Activated CD4-positive, CD25-positive, alpha-beta regulatory T cell treated with anti-CD3 and anti-CD28 coated beads, Interleukin-2, amount 50 U/mL, for 72 hours (primary cell): Measurements from ENCODE around the gene SLFN11.
"Not testable (repeated sequence)": the region's sequence is repeated elsewhere in the genome, so short reads cannot be mapped to it uniquely, and the experiment has no call there.

Experiments
- DNase-seq: peaks from one replicate; pipeline ENCODE4 v3.0.0; 2021

SLFN11 gene

GRCh38 chr17:35359398-35359797, 14.0 kb downstream of the SLFN11 start:
- DNase-seq, result no peak

GRCh38 chr17:35352284-35352683, 21.1 kb downstream of the SLFN11 start:
- DNase-seq, result no peak

GRCh38 chr17:35350493-35350892, 22.9 kb downstream of the SLFN11 start:
- DNase-seq, result no peak

- DNase-seq, result no peak
Measured at GRCh38 chr17:35345926-35346771, 27.3 kb downstream of the SLFN11 start.

- DNase-seq, result no peak
Measured at GRCh38 chr17:35345445-35345925, 27.9 kb downstream of the SLFN11 start.

GRCh38 chr17:35344262-35344661, 29.2 kb downstream of the SLFN11 start:
- DNase-seq, result no peak

- DNase-seq, result no peak
Measured at GRCh38 chr17:35342276-35342675, 31.1 kb downstream of the SLFN11 start.

- no peak for DNase-seq
Measured at GRCh38 chr17:35341411-35341992, 31.9 kb downstream of the SLFN11 start.

GRCh38 chr17:35338230-35338629, 35.2 kb downstream of the SLFN11 start:
- DNase-seq, result no peak

GRCh38 chr17:35337364-35337763, 36.1 kb downstream of the SLFN11 start:
- no peak for DNase-seq

GRCh38 chr17:35333578-35333977, 39.8 kb downstream of the SLFN11 start:
- not testable (repeated sequence) for DNase-seq

GRCh38 chr17:35322749-35323148, 50.7 kb downstream of the SLFN11 start:
- no peak for DNase-seq

- DNase-seq, result no peak
Measured at GRCh38 chr17:35315971-35316370, 57.5 kb downstream of the SLFN11 start.

GRCh38 chr17:35315283-35315682, 58.1 kb downstream of the SLFN11 start:
- no peak for DNase-seq

- no peak for DNase-seq
Measured at GRCh38 chr17:35314415-35315216, 58.8 kb downstream of the SLFN11 start.

- DNase-seq, result no peak
Measured at GRCh38 chr17:35313875-35314409, 59.5 kb downstream of the SLFN11 start.

GRCh38 chr17:35312790-35313711, 60.4 kb downstream of the SLFN11 start:
- DNase-seq, result peak; percentile 65

GRCh38 chr17:35312346-35312745, 61.1 kb downstream of the SLFN11 start:
- no peak for DNase-seq

- not testable (repeated sequence) for DNase-seq
Measured at GRCh38 chr17:35309345-35309744, 64.1 kb downstream of the SLFN11 start.
